CD8-positive, alpha-beta memory T cell (primary cell): ENCODE measurements around the gene PREX1. TPM values are rescaled to one million over a fixed set of nuclear protein-coding genes. Genes with fewer than 3 reads are reported as not detected.
"Not testable (repeated sequence)": the region's sequence is repeated elsewhere in the genome, so short reads cannot be mapped to it uniquely, and the experiment has no call there.

Experiments
- CTCF ChIA-PET: fragments of 350-600 bp; sonication (Branson Sonifier 250); formaldehyde crosslinking; loops from one replicate; lab custom pipeline; 2021; ENCODE audit warnings: antibody characterized with exemption; lab: Charles Lee
- POLR2A ChIA-PET: fragments of 350-600 bp; sonication (Branson Sonifier 250); formaldehyde crosslinking; loops from one replicate; lab custom pipeline; 2021; ENCODE audit warnings: antibody characterized with exemption; lab: Charles Lee
- DNase-seq, 5 donors: peaks; one replicate each; pipeline versions ENCODE4 v3.0.0 to v3.0.0-alpha.2; 2020 to 2022; ENCODE audit warnings: mixed read lengths in 1 of 5
- H3K27ac ChIP-seq: one replicate; pipeline ENCODE4 v1.7.0; 2013; ENCODE audit warnings: low read depth, mild to moderate bottlenecking, low read length, moderate library complexity
- H3K27me3 ChIP-seq: 2 replicates; pipeline ENCODE4 v1.7.0; 2013; ENCODE audit warnings: low read length, mild to moderate bottlenecking; ENCODE audit not compliant: insufficient read depth, poor library complexity, severe bottlenecking
- H3K36me3 ChIP-seq: 2 replicates; pipeline ENCODE4 v1.7.0; 2013; ENCODE audit warnings: mild to moderate bottlenecking, low read length, moderate library complexity; ENCODE audit not compliant: insufficient read depth
- H3K4me1 ChIP-seq: 2 replicates; pipeline ENCODE4 v1.7.0; 2013; ENCODE audit warnings: mild to moderate bottlenecking, low read length, moderate library complexity; ENCODE audit not compliant: insufficient read depth
- H3K4me3 ChIP-seq: 2 replicates; pipeline ENCODE4 v1.7.0; 2013; ENCODE audit warnings: mild to moderate bottlenecking, low read length
- H3K9me3 ChIP-seq: 2 replicates; pipeline ENCODE4 v1.7.0; 2013; ENCODE audit warnings: mild to moderate bottlenecking, low read length
- H3K27ac Mint-ChIP-seq, 8 donors: one replicate each; pipeline ENCODE4 v1.8.0; 2020 to 2021; ENCODE audit warnings: mixed read lengths in 8 of 8, mild to moderate bottlenecking in 6 of 8, inconsistent platforms in 3 of 8, moderate library complexity in 3 of 8
- H3K27me3 Mint-ChIP-seq, 2 donors: one replicate each; pipeline ENCODE4 v1.8.0; 2020 to 2021; ENCODE audit warnings: mixed read lengths in 2 of 2, mild to moderate bottlenecking in 1 of 2, moderate library complexity in 1 of 2
- H3K36me3 Mint-ChIP-seq, 3 donors: one replicate each; pipeline ENCODE4 v1.8.0; 2020 to 2021; ENCODE audit warnings: mixed read lengths in 3 of 3, inconsistent platforms in 1 of 3, mild to moderate bottlenecking in 1 of 3
- H3K4me1 Mint-ChIP-seq, 3 donors: one replicate each; pipeline ENCODE4 v1.8.0; 2020 to 2021; ENCODE audit warnings: mixed read lengths in 3 of 3, inconsistent platforms in 1 of 3, mild to moderate bottlenecking in 1 of 3
- H3K4me3 Mint-ChIP-seq, 7 donors: one replicate each; pipeline ENCODE4 v1.8.0; 2020 to 2021; ENCODE audit warnings: mixed read lengths in 7 of 7, mild to moderate bottlenecking in 6 of 7, moderate library complexity in 4 of 7, inconsistent platforms in 2 of 7
- H3K9me3 Mint-ChIP-seq, 5 donors: one replicate each; pipeline ENCODE4 v1.8.0; 2020 to 2022; ENCODE audit warnings: mixed read lengths in 5 of 5, mild to moderate bottlenecking in 3 of 5, moderate library complexity in 2 of 5, inconsistent platforms in 1 of 5
- polyA plus RNA-seq: library from polyadenylated mRNA; unstranded; fragments of 300-500 nt; fragmentation: Illumina TruSeq; gene quantifications from one replicate; pipeline ENCODE4 v1.2.3, GENCODE V29; 2021
- total RNA-seq, 2 experiments: library from RNA; stranded (reverse); gene quantifications; one replicate each; pipeline ENCODE4 v1.2.3, GENCODE V29; 2021

The PREX1 gene
- total and polyA plus RNA-seq, 3 experiments from 2014 or later = 89.5 to 90.5 (median 90.0) TPM

GRCh38 chr20:48782901-48783308, 44.9 kb downstream of the PREX1 start:
- Mint-ChIP-seq H3K4me1 (peaks cover 3 to 20% (median 11%) of the 10 kb centered on the region in 3 donors), H3K36me3 (peaks cover 9 to 24% (median 12%) of the 10 kb centered on the region in 3 donors), H3K27ac (no peak overlapping the region), H3K4me3 (no peak overlapping the region), H3K9me3 (no peaks in the 10 kb centered on the region), H3K27me3 (no peaks in the 10 kb centered on the region)
- no peaks in the 10 kb centered on the region for H3K27me3 ChIP-seq
- H3K36me3 ChIP-seq = no peaks in the 10 kb centered on the region
- H3K4me3 ChIP-seq = no peak overlapping the region
- no peaks in the 10 kb centered on the region for H3K9me3 ChIP-seq
- peaks cover 59% of the 10 kb centered on the region for H3K4me1 ChIP-seq
- ChIA-PET POLR2A (no interaction called here), CTCF (interaction anchor here (1.0 kb wide), 1 partner anchor 44 kb away, joined by 3 read pairs; the partner anchor contains the start of gene PREX1)
- DNase-seq = peak in 1 of 5 donors; percentile 31
- peak overlapping the region; percentile 62 for H3K27ac ChIP-seq

- Histone ChIP-seq H3K27me3 (no peaks in the 10 kb centered on the region), H3K36me3 (no peaks in the 10 kb centered on the region), H3K27ac (no peak overlapping the region), H3K4me1 (peaks cover 60% of the 10 kb centered on the region), H3K4me3 (no peak overlapping the region), H3K9me3 (no peaks in the 10 kb centered on the region)
- H3K9me3 Mint-ChIP-seq = no peaks in the 10 kb centered on the region
- no peak overlapping the region for H3K4me3 Mint-ChIP-seq
- peaks cover 9 to 23% (median 15%) of the 10 kb centered on the region in 3 donors for H3K36me3 Mint-ChIP-seq
- no peaks in the 10 kb centered on the region for H3K27me3 Mint-ChIP-seq
- peaks cover 3 to 20% (median 11%) of the 10 kb centered on the region in 3 donors for H3K4me1 Mint-ChIP-seq
- POLR2A ChIA-PET = interaction anchor here (1.4 kb wide), 1 partner anchor 21 kb away, joined by 3 read pairs; no protein-coding TSS in a partner anchor
- H3K27ac Mint-ChIP-seq = no peak overlapping the region
- CTCF ChIA-PET = no interaction called here
- DNase-seq = peak in 1 of 5 donors; percentile 9
These were observed 45.7 kb downstream of the PREX1 start for GRCh38 chr20:48782053-48782452.

- Histone ChIP-seq H3K4me1 (peaks cover 65% of the 10 kb centered on the region), H3K27me3 (no peaks in the 10 kb centered on the region), H3K4me3 (no peak overlapping the region), H3K27ac (no peak overlapping the region), H3K36me3 (no peaks in the 10 kb centered on the region), H3K9me3 (no peaks in the 10 kb centered on the region)
- CTCF ChIA-PET = no interaction called here
- Mint-ChIP-seq H3K9me3 (no peaks in the 10 kb centered on the region), H3K4me1 (peaks cover 0 to 22% (median 16%) of the 10 kb centered on the region in 3 donors), H3K27me3 (no peaks in the 10 kb centered on the region), H3K27ac (peak overlapping the region in 1 of 8 donors; percentile 83), H3K4me3 (peak overlapping the region in 5 of 7 donors; percentile 8 to 47 (median 31)), H3K36me3 (peaks cover 9 to 24% (median 15%) of the 10 kb centered on the region in 3 donors)
- POLR2A ChIA-PET = interaction anchor here (1.4 kb wide), 1 partner anchor 21 kb away, joined by 3 read pairs; no protein-coding TSS in a partner anchor
- DNase-seq = no peak
These were observed 46.2 kb downstream of the PREX1 start for GRCh38 chr20:48781634-48782033.

- H3K4me3 Mint-ChIP-seq = peak overlapping the region in 1 of 7 donors; percentile 12
- CTCF ChIA-PET = interaction anchor here (0.8 to 1.5 kb wide), 3 partner anchors 20 to 122 kb away, joined by 3 read pairs; no protein-coding TSS in a partner anchor
These were observed 48.4 kb downstream of the PREX1 start for GRCh38 chr20:48779435-48779834.

GRCh38 chr20:48777821-48778220, 50.0 kb downstream of the PREX1 start:
- CTCF ChIA-PET = no interaction called here
- H3K27ac ChIP-seq = no peak overlapping the region
- peaks cover 33 to 56% (median 52%) of the 10 kb centered on the region in 3 donors for H3K4me1 Mint-ChIP-seq
- H3K36me3 ChIP-seq = no peaks in the 10 kb centered on the region
- H3K27ac Mint-ChIP-seq = peak overlapping the region in 7 of 8 donors; percentile 43 to 88 (median 72)
- peaks cover 0 to 1% of the 10 kb centered on the region in 2 donors for H3K27me3 Mint-ChIP-seq
- no peaks in the 10 kb centered on the region for H3K9me3 ChIP-seq
- peak overlapping the region in 2 of 7 donors; percentile 27 to 46 for H3K4me3 Mint-ChIP-seq
- H3K36me3 Mint-ChIP-seq = peaks cover 9 to 39% (median 16%) of the 10 kb centered on the region in 3 donors
- POLR2A ChIA-PET = no interaction called here
- peaks cover 0 to 1% (median 0%) of the 10 kb centered on the region in 5 donors for H3K9me3 Mint-ChIP-seq
- no peak overlapping the region for H3K4me3 ChIP-seq
- DNase-seq = peak in 1 of 5 donors; percentile 8
- H3K4me1 ChIP-seq = peaks cover 63% of the 10 kb centered on the region
- no peaks in the 10 kb centered on the region for H3K27me3 ChIP-seq

More at GRCh38 chr20:48779435-48779834, 48.4 kb downstream of the PREX1 start:
- Histone ChIP-seq H3K4me1 (peaks cover 63% of the 10 kb centered on the region), H3K9me3 (no peaks in the 10 kb centered on the region), H3K27ac (no peak overlapping the region), H3K27me3 (no peaks in the 10 kb centered on the region), H3K4me3 (no peak overlapping the region), H3K36me3 (no peaks in the 10 kb centered on the region)
- peaks cover 0 to 1% of the 10 kb centered on the region in 2 donors for H3K27me3 Mint-ChIP-seq
- peaks cover 17 to 39% (median 36%) of the 10 kb centered on the region in 3 donors for H3K4me1 Mint-ChIP-seq
- POLR2A ChIA-PET = interaction anchor here (0.6 kb wide), 1 partner anchor 125 kb away, joined by 5 read pairs; no protein-coding TSS in a partner anchor
- peaks cover 9 to 26% (median 15%) of the 10 kb centered on the region in 3 donors for H3K36me3 Mint-ChIP-seq
- H3K9me3 Mint-ChIP-seq = peaks cover 0 to 1% (median 0%) of the 10 kb centered on the region in 5 donors
- peak overlapping the region in 5 of 8 donors; percentile 10 to 83 (median 44) for H3K27ac Mint-ChIP-seq
- DNase-seq = no peak

- Mint-ChIP-seq H3K36me3 (peaks cover 9 to 43% (median 16%) of the 10 kb centered on the region in 3 donors), H3K9me3 (peaks cover 0 to 1% (median 0%) of the 10 kb centered on the region in 5 donors), H3K4me3 (peak overlapping the region in 3 of 7 donors; percentile 15 to 50 (median 36)), H3K27ac (peak overlapping the region in 7 of 8 donors; percentile 64 to 96 (median 84)), H3K27me3 (peaks cover 0 to 1% of the 10 kb centered on the region in 2 donors), H3K4me1 (peaks cover 41 to 62% (median 60%) of the 10 kb centered on the region in 3 donors)
- H3K4me3 ChIP-seq = no peak overlapping the region
- no peak overlapping the region for H3K27ac ChIP-seq
- no peaks in the 10 kb centered on the region for H3K27me3 ChIP-seq
- CTCF ChIA-PET = no interaction called here
- peak in 1 of 5 donors; percentile 30 for DNase-seq
- no peaks in the 10 kb centered on the region for H3K9me3 ChIP-seq
- POLR2A ChIA-PET = interaction anchor here (0.7 kb wide), 1 partner anchor 14 kb away, joined by 3 read pairs; no protein-coding TSS in a partner anchor
- H3K36me3 ChIP-seq = no peaks in the 10 kb centered on the region
- H3K4me1 ChIP-seq = peaks cover 61% of the 10 kb centered on the region
These were observed 50.8 kb downstream of the PREX1 start for GRCh38 chr20:48777005-48777404.

GRCh38 chr20:48776306-48776705, 51.5 kb downstream of the PREX1 start:
- Histone ChIP-seq H3K4me1 (peaks cover 59% of the 10 kb centered on the region), H3K27ac (no peak overlapping the region), H3K27me3 (no peaks in the 10 kb centered on the region), H3K4me3 (no peak overlapping the region), H3K36me3 (no peaks in the 10 kb centered on the region), H3K9me3 (no peaks in the 10 kb centered on the region)
- peak in 1 of 5 donors; percentile 44 for DNase-seq
- Mint-ChIP-seq H3K36me3 (peaks cover 9 to 42% (median 16%) of the 10 kb centered on the region in 3 donors), H3K4me1 (peaks cover 47 to 68% (median 65%) of the 10 kb centered on the region in 3 donors), H3K4me3 (no peak overlapping the region), H3K27ac (peak overlapping the region in 7 of 8 donors; percentile 64 to 93 (median 79)), H3K9me3 (peaks cover 0 to 1% (median 0%) of the 10 kb centered on the region in 5 donors), H3K27me3 (peaks cover 0 to 1% of the 10 kb centered on the region in 2 donors)
- CTCF ChIA-PET = interaction anchor here (1.1 kb wide), 1 partner anchor 18 kb away, joined by 3 read pairs; no protein-coding TSS in a partner anchor
- POLR2A ChIA-PET = interaction anchor here (0.7 kb wide), 1 partner anchor 15 kb away, joined by 3 read pairs; no protein-coding TSS in a partner anchor

- peaks cover 59% of the 10 kb centered on the region for H3K4me1 ChIP-seq
- CTCF ChIA-PET = interaction anchor here (1.1 kb wide), 1 partner anchor 17 kb away, joined by 3 read pairs; no protein-coding TSS in a partner anchor
- H3K9me3 ChIP-seq, H3K4me3 ChIP-seq, POLR2A ChIA-PET, H3K27me3 Mint-ChIP-seq, H3K36me3 ChIP-seq, H3K9me3 Mint-ChIP-seq, DNase-seq, H3K27ac ChIP-seq, H3K27me3 ChIP-seq: not testable (repeated sequence)
- H3K27ac Mint-ChIP-seq = peak overlapping the region; percentile 81 to 96 (median 90)
- H3K36me3 Mint-ChIP-seq = peaks cover 9 to 46% (median 14%) of the 10 kb centered on the region in 3 donors
- peak overlapping the region in 4 of 7 donors; percentile 27 to 79 (median 37) for H3K4me3 Mint-ChIP-seq
- H3K4me1 Mint-ChIP-seq = peaks cover 55 to 75% (median 73%) of the 10 kb centered on the region in 3 donors
These were observed 52.3 kb downstream of the PREX1 start for GRCh38 chr20:48775545-48775944.
